K562 (cell line): Measurements from ENCODE around the gene OPN1MW2. TPM values are rescaled to one million over a fixed set of nuclear protein-coding genes. Genes with fewer than 3 reads are reported as not detected.
A peak's percentile ranks its signal among the peaks of the same experiment; 100 is the strongest.
"Not testable (repeated sequence)": the region's sequence is repeated elsewhere in the genome, so short reads cannot be mapped to it uniquely, and the experiment has no call there.

Source experiments
- ATAC-seq: fragments of 200-7000 bp; cut with Tn5 transposase; 3 replicates; pipeline ENCODE4 v1.9.1; 2020; ENCODE audit warnings: moderate library complexity
- BruUV-seq: library from RNA; stranded (reverse); fragments of 400-500 nt; replicated peaks from 2 replicates; lab custom pipeline; 2021; lab: Mats Ljungman, UMichigan
- CTCF ChIA-PET: fragments of 300-600 bp; formaldehyde crosslinking; extraction: SDS; loops from one replicate; lab custom pipeline; 2021; ENCODE audit warnings: low intra/inter-chr PET ratio; lab: Yijun Ruan, JAX
- POLR2A ChIA-PET: fragments of 300-600, 350-650 bp; sonication (Branson Sonifier 250); formaldehyde crosslinking; extraction: SDS; loops from one replicate; lab custom pipeline; 2021; ENCODE audit warnings: antibody characterized with exemption, inconsistent platforms; lab: Yijun Ruan, JAX
- DNase-seq, 4 experiments: peaks; one replicate each; pipeline versions ENCODE4 v3.0.0 to v3.0.0-alpha.2; 2011 to 2018; ENCODE audit warnings: low spot score in 3 of 4, mixed read lengths in 3 of 4; ENCODE audit errors: extremely low read depth in 1 of 4
- FAIRE-seq: peaks from 2 replicates; lab custom pipeline; 2011; peaks lifted over from hg19 to GRCh38; lab: Jason Lieb, UNC
- H2AFZ ChIP-seq: 2 replicates; pipeline ENCODE4 v1.6.0; 2011; ENCODE audit warnings: low read depth, low read length, control low read depth, inconsistent platforms
- H3K27ac ChIP-seq: fragments of 200-600 bp; 3 replicates; pipeline ENCODE4 v1.8.0; 2011; ENCODE audit warnings: low read depth, mild to moderate bottlenecking, control low read depth, inconsistent platforms, low read length, moderate library complexity, mixed read lengths; ENCODE audit errors: extremely low read depth
- H3K27me3 ChIP-seq, 2 experiments: fragments of 300-600 bp in 1 of 2; 2 replicates in 1 of 2; 3 replicates in 1 of 2; pipeline versions ENCODE4 v1.6.0 to v1.8.0; 2011; ENCODE audit warnings: inconsistent platforms in 2 of 2, low read length in 2 of 2, mild to moderate bottlenecking in 1 of 2, mixed read lengths in 1 of 2, moderate library complexity in 1 of 2; ENCODE audit not compliant: control insufficient read depth in 2 of 2, insufficient read depth in 2 of 2
- H3K36me3 ChIP-seq: fragments of 300-600 bp; 3 replicates; pipeline ENCODE4 v1.8.0; 2011; ENCODE audit warnings: mild to moderate bottlenecking, low read length, inconsistent platforms; ENCODE audit not compliant: control insufficient read depth, insufficient read depth
- H3K4me1 ChIP-seq, 2 experiments: fragments of 200-600 bp in 1 of 2; replicated peaks in 1 of 2; 2 replicates in 1 of 2; 3 replicates in 1 of 2; pipeline versions ENCODE4 v1.5.1 to v1.8.0; 2011; ENCODE audit warnings: inconsistent platforms in 2 of 2, low read length in 2 of 2, mild to moderate bottlenecking in 1 of 2, mixed read lengths in 1 of 2, moderate library complexity in 1 of 2; ENCODE audit not compliant: control insufficient read depth in 2 of 2, insufficient read depth in 2 of 2
- H3K4me2 ChIP-seq: 2 replicates; pipeline ENCODE4 v1.6.1; 2011; ENCODE audit warnings: low read length, control low read depth, inconsistent platforms, mixed read lengths; ENCODE audit not compliant: insufficient read depth
- H3K4me3 ChIP-seq: fragments of 200-600 bp; sonication (generic), shearing (Covaris generic); 2 replicates; pipeline ENCODE4 v1.5.1; 2016; ENCODE audit warnings: control low read depth, inconsistent platforms
- H3K79me2 ChIP-seq: fragments of 200-600 bp; 3 replicates; pipeline ENCODE4 v1.8.0; 2011; ENCODE audit warnings: low read length, inconsistent platforms; ENCODE audit not compliant: control insufficient read depth, insufficient read depth
- H3K9ac ChIP-seq, 2 experiments: 2 replicates each; pipeline versions ENCODE4 v1.6.0 to v1.6.1; 2011; ENCODE audit warnings: low read depth in 2 of 2, low read length in 2 of 2, control low read depth in 1 of 2, inconsistent platforms in 1 of 2, mild to moderate bottlenecking in 1 of 2, mixed read lengths in 1 of 2; ENCODE audit not compliant: insufficient read depth in 1 of 2
- H3K9me1 ChIP-seq: one replicate; pipeline ENCODE4 v1.6.0; 2011; ENCODE audit warnings: inconsistent platforms, mild to moderate bottlenecking, low read length, moderate library complexity; ENCODE audit not compliant: control insufficient read depth, insufficient read depth
- H3K9me3 ChIP-seq: replicated peaks from 2 replicates; pipeline ENCODE4 v1.5.1; 2011; ENCODE audit warnings: low read depth, low read length, inconsistent platforms; ENCODE audit not compliant: control insufficient read depth, insufficient read depth
- H4K20me1 ChIP-seq: replicated peaks from 2 replicates; pipeline ENCODE4 v1.6.1; 2011; ENCODE audit warnings: low read length, inconsistent platforms, mixed read lengths; ENCODE audit not compliant: control insufficient read depth, insufficient read depth
- WGBS: fragments of 100-300 bp; shearing (Covaris generic); methylation state at CpG from one replicate; pipeline ENCODE4 v1.1.6; 2016; ENCODE audit warnings: low coverage, mixed read lengths; ENCODE audit not compliant: insufficient coverage; ENCODE audit errors: missing lambda C conversion rate; 5-methylcytosine and 5-hydroxymethylcytosine counted together
- in situ Hi-C: fragments of 300-500 bp; cut with MboI; formaldehyde crosslinking; loops from 4 replicates; pipeline ENCODE4 v1.15.0; 2018; ENCODE audit warnings: inconsistent platforms, mixed read lengths
- intact Hi-C: fragments of 100-400 bp; cut with micrococcal nuclease; formaldehyde crosslinking; loops from 2 replicates; pipeline ENCODE4 v1.14.2; 2022
- polyA plus RNA-seq, 8 experiments: library from polyadenylated mRNA; depleted of rRNA in 4 of 8; stranded (reverse) in 5 of 8; unstranded in 3 of 8; fragments of >200 nt; fragmentation: Nextera tagmentation in 2 of 8; fragmentation: Illumina TruSeq in 1 of 8; extraction: Ambion mirVana in 2 of 8; extraction: Trizol in 1 of 8; gene quantifications; 2 replicates each; pipeline versions ENCODE4 v1.2.1 to v1.2.3, GENCODE V29; 2011 to 2014; ENCODE audit warnings: inconsistent platforms in 1 of 8, missing spikeins in 1 of 8
- total RNA-seq, 7 experiments: library from RNA; depleted of rRNA in 6 of 7; stranded (reverse); fragments of >200 nt in 6 of 7; fragmentation: Illumina TruSeq in 2 of 7; extraction: Trizol in 2 of 7; gene quantifications; 2 replicates each; pipeline versions ENCODE4 v1.2.1 to v1.2.3, GENCODE V29; 2011 to 2021; ENCODE audit warnings: low replicate concordance in 1 of 7

OPN1MW2 gene
- total and polyA plus RNA-seq, 9 of the 15 experiments (the other 6 are each of a cell fraction or from before 2014, with no cell fraction given): 0.06 to 0.14 TPM; not detected in 7

GRCh38 chrX:154182296-154182695, 37.3 kb upstream of the OPN1MW2 start, which contains the start of gene OPN1MW:
Gene OPN1MW, plus strand, starts transcription at chrX:154182596. Its CDS starts 82 bp downstream, at chrX:154182678.
- H2AFZ ChIP-seq, CTCF ChIA-PET, H3K9ac ChIP-seq, ATAC-seq, H3K27me3 ChIP-seq, DNase-seq, H3K4me3 ChIP-seq, H3K36me3 ChIP-seq, in situ Hi-C loops, H3K4me2 ChIP-seq, H3K9me1 ChIP-seq, H3K4me1 ChIP-seq, H3K27ac ChIP-seq, H3K9me3 ChIP-seq, FAIRE-seq, intact Hi-C loops, BruUV-seq, H3K79me2 ChIP-seq, H4K20me1 ChIP-seq, POLR2A ChIA-PET: not testable (repeated sequence)
- WGBS: no CpG with 5 or more reads among the region's 14 CpGs

GRCh38 chrX:154183794-154184193, 35.8 kb upstream of the OPN1MW2 start:
- H3K9me1 ChIP-seq, FAIRE-seq, H3K4me3 ChIP-seq, H3K4me2 ChIP-seq, H3K9me3 ChIP-seq, H3K27me3 ChIP-seq, H3K79me2 ChIP-seq, H3K9ac ChIP-seq, POLR2A ChIA-PET, DNase-seq, H2AFZ ChIP-seq, intact Hi-C loops, ATAC-seq, CTCF ChIA-PET, H4K20me1 ChIP-seq, BruUV-seq, H3K36me3 ChIP-seq, H3K4me1 ChIP-seq, in situ Hi-C loops, H3K27ac ChIP-seq: not testable (repeated sequence)
- no CpG with 5 or more reads among the region's 8 CpGs for WGBS

- POLR2A ChIA-PET, H3K27ac ChIP-seq, CTCF ChIA-PET, DNase-seq, FAIRE-seq, H3K9me1 ChIP-seq, H3K79me2 ChIP-seq, H4K20me1 ChIP-seq, H2AFZ ChIP-seq, H3K4me1 ChIP-seq, H3K9me3 ChIP-seq, H3K27me3 ChIP-seq, H3K9ac ChIP-seq, BruUV-seq, H3K4me3 ChIP-seq, H3K4me2 ChIP-seq, H3K36me3 ChIP-seq, intact Hi-C loops, in situ Hi-C loops: not testable (repeated sequence)
- peak; percentile 90 for ATAC-seq
- no CpG with 5 or more reads among the region's 8 CpGs for WGBS
Observed at GRCh38 chrX:154192846-154193245, 26.7 kb upstream of the OPN1MW2 start.

GRCh38 chrX:154194316-154194715, 25.2 kb upstream of the OPN1MW2 start:
- H3K79me2 ChIP-seq, CTCF ChIA-PET, H3K4me1 ChIP-seq, H3K36me3 ChIP-seq, intact Hi-C loops, ATAC-seq, H4K20me1 ChIP-seq, H3K9me3 ChIP-seq, H3K4me3 ChIP-seq, DNase-seq, H3K9ac ChIP-seq, H3K27me3 ChIP-seq, BruUV-seq, FAIRE-seq, H3K4me2 ChIP-seq, in situ Hi-C loops, H2AFZ ChIP-seq, POLR2A ChIA-PET, H3K9me1 ChIP-seq, H3K27ac ChIP-seq: not testable (repeated sequence)
- WGBS: no CpG with 5 or more reads among the region's 2 CpGs
